Caco-2 (cell line): ENCODE measurements around the gene BACH2. TPM values are rescaled to one million over a fixed set of nuclear protein-coding genes. Genes with fewer than 3 reads are reported as not detected.

Source experiments
- BruUV-seq: library from RNA; stranded (reverse); fragments of 400-500 nt; replicated peaks from 2 replicates; lab custom pipeline; 2021; lab: Mats Ljungman, UMichigan
- CTCF ChIA-PET: fragments of 300-600 bp; sonication (Branson Sonifier 250); formaldehyde crosslinking; loops from one replicate; lab custom pipeline; 2022; ENCODE audit warnings: antibody characterized with exemption; lab: Charles Lee
- POLR2A ChIA-PET: fragments of 300-600 bp; sonication (Branson Sonifier 250); formaldehyde crosslinking; loops from one replicate; lab custom pipeline; 2022; ENCODE audit warnings: antibody characterized with exemption; lab: Charles Lee
- DNase-seq, 2 experiments: peaks; one replicate each; pipeline versions ENCODE4 v3.0.0 to v3.0.0-alpha.2; 2020 to 2022
- H3K27me3 ChIP-seq: replicated peaks from 2 replicates; pipeline ENCODE4 v1.6.0; 2011; ENCODE audit warnings: low read length; ENCODE audit not compliant: control insufficient read depth, insufficient read depth
- H3K36me3 ChIP-seq: 2 replicates; pipeline ENCODE4 v1.5.1; 2011; ENCODE audit warnings: low read length; ENCODE audit not compliant: control insufficient read depth, insufficient read depth
- H3K4me1 ChIP-seq: fragments of 250-450 bp; sonication (Bioruptor Pico); 2 replicates; pipeline ENCODE4 v1.5.1; 2020; ENCODE audit warnings: mild to moderate bottlenecking
- H3K4me3 ChIP-seq: 2 replicates; pipeline ENCODE4 v1.5.1; 2011; ENCODE audit warnings: low read depth, mild to moderate bottlenecking, control low read depth, low read length
- H3K9me3 ChIP-seq: fragments of 250-450 bp; sonication (Bioruptor Pico); 2 replicates; pipeline ENCODE4 v1.5.1; 2020; ENCODE audit warnings: mild to moderate bottlenecking, moderate library complexity
- H3K27ac Mint-ChIP-seq: one replicate; pipeline ENCODE4 v1.8.0; 2022; ENCODE audit warnings: mixed read lengths; ENCODE audit not compliant: unreplicated experiment
- H3K27me3 Mint-ChIP-seq: one replicate; pipeline ENCODE4 v1.8.0; 2022; ENCODE audit warnings: mixed read lengths; ENCODE audit not compliant: insufficient read depth, unreplicated experiment
- H3K36me3 Mint-ChIP-seq: one replicate; pipeline ENCODE4 v1.8.0; 2022; ENCODE audit warnings: mild to moderate bottlenecking, mixed read lengths; ENCODE audit not compliant: insufficient read depth, unreplicated experiment
- H3K4me1 Mint-ChIP-seq: one replicate; pipeline ENCODE4 v1.8.0; 2022; ENCODE audit warnings: low read depth, mixed read lengths; ENCODE audit not compliant: unreplicated experiment
- H3K4me3 Mint-ChIP-seq: one replicate; pipeline ENCODE4 v1.8.0; 2022; ENCODE audit warnings: mild to moderate bottlenecking, moderate library complexity, mixed read lengths; ENCODE audit not compliant: unreplicated experiment
- H3K9me3 Mint-ChIP-seq: one replicate; pipeline ENCODE4 v1.8.0; 2022; ENCODE audit warnings: mixed read lengths; ENCODE audit not compliant: unreplicated experiment
- CTCF ChIP-seq, 2 experiments: fragments of 200-600 bp in 1 of 2; IDR thresholded peaks; 1 replicate in 1 of 2; 2 replicates in 1 of 2; pipeline versions ENCODE4 v1.5.1 to v1.8.0; 2011 to 2022; ENCODE audit warnings: antibody characterized with exemption in 1 of 2, control low read depth in 1 of 2, inconsistent platforms in 1 of 2, low read depth in 1 of 2, low read length in 1 of 2, mild to moderate bottlenecking in 1 of 2, moderate library complexity in 1 of 2; ENCODE audit not compliant: insufficient read depth in 1 of 2, severe bottlenecking in 1 of 2, unreplicated experiment in 1 of 2
- intact Hi-C: fragments of 100-400 bp; cut with micrococcal nuclease; formaldehyde crosslinking; loops from one replicate; pipeline ENCODE4 v1.10.0; 2022; ENCODE audit not compliant: unreplicated experiment
- total RNA-seq: library from RNA; stranded (reverse); gene quantifications from 2 replicates; pipeline ENCODE4 v1.2.3, GENCODE V29; 2022

The BACH2 gene
- total RNA-seq, 1 experiment from 2014 or later = 0.43 TPM

DNA sequence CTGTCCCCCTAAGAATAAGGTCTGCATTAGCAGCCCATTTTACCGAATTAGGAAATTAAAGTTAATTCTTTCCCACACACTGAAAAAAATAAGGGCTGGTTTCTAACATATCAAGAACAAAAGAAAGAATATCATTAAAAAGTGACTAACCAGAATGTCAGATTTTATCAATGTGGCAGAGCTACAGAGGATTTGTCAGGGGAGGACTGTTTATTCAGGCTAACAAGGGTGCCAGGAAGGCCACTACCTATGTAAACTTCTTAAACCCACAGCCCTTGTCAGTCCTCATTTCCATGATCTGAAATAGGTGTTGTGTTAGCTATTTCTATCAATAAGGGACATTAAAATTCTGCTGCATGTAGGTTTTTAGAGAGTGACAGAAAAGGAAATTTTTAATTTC, 76.4 kb downstream of the BACH2 start:
- Mint-ChIP-seq H3K27ac (no peak overlapping the region), H3K36me3 (no peaks in the 10 kb centered on the region), H3K4me1 (peaks cover 13% of the 10 kb centered on the region), H3K27me3 (no peaks in the 10 kb centered on the region), H3K4me3 (no peak overlapping the region), H3K9me3 (peaks cover 16% of the 10 kb centered on the region)
- TF ChIP-seq CTCF (IDR thresholded peaks at IDR 0.05; ENCODE audit: insufficient read depth in 1 of 2, low read depth in 1 of 2, low read length in 1 of 2, severe bottlenecking in 1 of 2, unreplicated experiment in 1 of 2) = no peak
- Histone ChIP-seq H3K4me3 (no peak overlapping the region), H3K27me3 (no peaks in the 10 kb centered on the region), H3K9me3 (no peaks in the 10 kb centered on the region), H3K36me3 (no peaks in the 10 kb centered on the region), H3K4me1 (peaks cover 33% of the 10 kb centered on the region)
- BruUV-seq = no TSS peak
- CTCF ChIA-PET = no interaction called here
- POLR2A ChIA-PET = no interaction called here
- intact Hi-C loops = no loop called here
- no peak for DNase-seq

DNA sequence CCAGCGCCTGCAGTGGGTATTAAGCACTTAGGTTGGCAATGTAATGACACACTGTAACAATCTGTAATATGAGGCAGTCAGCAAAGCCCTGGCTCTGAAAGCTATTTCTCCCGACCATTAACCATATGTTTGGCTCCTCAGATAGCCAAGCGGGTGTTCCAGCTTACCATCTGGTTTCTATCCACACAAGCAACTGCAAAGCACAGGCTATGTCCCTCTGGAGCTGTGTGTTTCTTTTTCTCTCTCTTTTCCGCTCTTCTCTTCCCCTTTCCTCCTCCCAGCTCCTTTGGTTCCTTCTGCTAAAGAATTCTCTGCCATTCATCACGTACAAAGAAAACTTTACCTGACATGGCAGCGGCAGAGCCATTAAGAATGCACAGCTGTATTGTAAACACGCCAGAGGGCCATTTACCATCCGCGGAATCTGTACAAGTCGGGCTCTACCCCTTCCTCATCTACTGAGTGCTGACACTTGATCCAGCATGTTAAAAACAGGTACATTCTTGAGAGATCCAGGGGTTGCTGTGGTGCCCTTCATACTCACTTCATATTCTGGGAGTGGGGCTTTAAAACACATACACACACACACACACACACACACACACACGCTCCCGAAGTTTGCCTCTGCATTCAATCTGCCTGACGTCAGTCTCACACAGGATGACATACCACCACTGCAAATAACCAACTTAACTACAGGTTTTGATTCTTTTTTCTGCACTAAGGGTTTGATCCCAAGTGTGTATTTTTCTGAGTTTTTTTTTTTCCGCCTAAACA, 77.2 kb downstream of the BACH2 start:
- no peaks in the 10 kb centered on the region for H3K9me3 ChIP-seq
- H3K27me3 Mint-ChIP-seq = no peaks in the 10 kb centered on the region
- H3K36me3 Mint-ChIP-seq = no peaks in the 10 kb centered on the region
- no peak for DNase-seq
- H3K4me1 Mint-ChIP-seq = peaks cover 13% of the 10 kb centered on the region
- no peaks in the 10 kb centered on the region for H3K36me3 ChIP-seq
- H3K9me3 Mint-ChIP-seq = peaks cover 16% of the 10 kb centered on the region
- no peak overlapping the region for H3K27ac Mint-ChIP-seq
- BruUV-seq = no TSS peak
- POLR2A ChIA-PET = no interaction called here
- H3K4me3 ChIP-seq = no peak overlapping the region
- intact Hi-C loops = no loop called here
- H3K4me3 Mint-ChIP-seq = no peak overlapping the region
- no peaks in the 10 kb centered on the region for H3K27me3 ChIP-seq
- TF ChIP-seq CTCF (IDR thresholded peaks at IDR 0.05; ENCODE audit: insufficient read depth in 1 of 2, low read depth in 1 of 2, low read length in 1 of 2, severe bottlenecking in 1 of 2, unreplicated experiment in 1 of 2) = no peak
- H3K4me1 ChIP-seq = peaks cover 33% of the 10 kb centered on the region
- CTCF ChIA-PET = no interaction called here

- H3K27me3 Mint-ChIP-seq = no peaks in the 10 kb centered on the region
- H3K4me3 Mint-ChIP-seq = no peak overlapping the region
- H3K9me3 ChIP-seq = no peaks in the 10 kb centered on the region
- H3K36me3 Mint-ChIP-seq = no peaks in the 10 kb centered on the region
- no peak overlapping the region for H3K4me3 ChIP-seq
- H3K4me1 Mint-ChIP-seq = peaks cover 13% of the 10 kb centered on the region
- no TSS peak for BruUV-seq
- no peaks in the 10 kb centered on the region for H3K36me3 ChIP-seq
- CTCF ChIA-PET = interaction anchor here (0.7 kb wide), 2 partner anchors 261 to 368 kb away, joined by 3 to 7 read pairs; partner anchors contain the start of gene MAP3K7
- H3K9me3 Mint-ChIP-seq = peaks cover 16% of the 10 kb centered on the region
- DNase-seq = no peak
- intact Hi-C loops = loop anchor here (1.0 kb wide), 1 partner anchor 20 kb away; no protein-coding TSS in a partner anchor
- H3K4me1 ChIP-seq = peaks cover 33% of the 10 kb centered on the region
- H3K27ac Mint-ChIP-seq = no peak overlapping the region
- POLR2A ChIA-PET = no interaction called here
- TF ChIP-seq CTCF (IDR thresholded peaks at IDR 0.05; ENCODE audit: insufficient read depth in 1 of 2, low read depth in 1 of 2, low read length in 1 of 2, severe bottlenecking in 1 of 2, unreplicated experiment in 1 of 2) = no peak
- no peaks in the 10 kb centered on the region for H3K27me3 ChIP-seq
These were observed 77.8 kb downstream of the BACH2 start for GRCh38 chr6:90218959-90219208.
